Stimulated activated memory B cell treated with anti-CD40 and anti-IgM and Interleukin-4, amounts not matched to agents 10 μg/mL and 1 μg/mL and 100 μg/mL, for 72 hours (primary cell): ENCODE data around the gene RAB10.
"Not testable (repeated sequence)": the region's sequence is repeated elsewhere in the genome, so short reads cannot be mapped to it uniquely, and the experiment has no call there.

Source experiments
- ATAC-seq: fragments of 150-1000 bp; cut with Tn5 transposase; 2 replicates; pipeline ENCODE4 v1.10.0; 2021
- H3K27ac Mint-ChIP-seq: one replicate; pipeline ENCODE4 v1.8.0; 2022; ENCODE audit warnings: mild to moderate bottlenecking, mixed read lengths
- H3K27me3 Mint-ChIP-seq: one replicate; pipeline ENCODE4 v1.8.0; 2022; ENCODE audit warnings: mixed read lengths
- H3K36me3 Mint-ChIP-seq: one replicate; pipeline ENCODE4 v1.8.0; 2022; ENCODE audit warnings: mixed read lengths
- H3K4me1 Mint-ChIP-seq: one replicate; pipeline ENCODE4 v1.8.0; 2022; ENCODE audit warnings: mixed read lengths
- H3K4me3 Mint-ChIP-seq: one replicate; pipeline ENCODE4 v1.8.0; 2022; ENCODE audit warnings: mild to moderate bottlenecking, moderate library complexity, mixed read lengths
- H3K9me3 Mint-ChIP-seq: one replicate; pipeline ENCODE4 v1.8.0; 2022; ENCODE audit warnings: mixed read lengths

Gene RAB10

DNA sequence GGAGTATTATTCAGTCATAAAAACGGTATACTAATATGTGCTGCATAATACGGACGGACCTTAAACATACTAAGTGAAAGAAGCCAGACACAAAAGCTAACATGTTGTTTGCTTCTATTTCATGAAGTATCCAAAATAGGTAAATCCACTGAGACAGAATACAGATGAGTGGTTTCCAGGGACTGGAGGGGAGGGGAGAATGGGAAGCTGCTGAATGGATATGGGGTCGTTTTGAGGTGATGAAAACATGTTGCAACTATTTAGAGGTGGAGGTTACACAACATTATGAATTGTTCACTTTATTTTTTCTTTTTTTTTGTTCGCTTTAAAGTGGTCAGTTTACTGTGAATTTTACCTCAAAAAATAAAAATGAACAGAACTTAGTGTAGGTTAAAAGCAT, 52.9 kb downstream of the RAB10 start:
- Mint-ChIP-seq H3K36me3 (peaks cover 36% of the 10 kb centered on the region), H3K4me3 (no peak overlapping the region), H3K27ac (peak overlapping the region; percentile 46), H3K9me3 (no peaks in the 10 kb centered on the region), H3K27me3 (no peaks in the 10 kb centered on the region), H3K4me1 (peaks cover 64% of the 10 kb centered on the region)
- no peak for ATAC-seq

- ATAC-seq, result no peak
- Mint-ChIP-seq H3K27me3 (no peaks in the 10 kb centered on the region), H3K9me3 (no peaks in the 10 kb centered on the region), H3K4me3 (no peak overlapping the region), H3K27ac (no peak overlapping the region), H3K36me3 (peaks cover 44% of the 10 kb centered on the region), H3K4me1 (peaks cover 68% of the 10 kb centered on the region)
These were observed 54.3 kb downstream of the RAB10 start for GRCh38 chr2:26088038-26088643.

DNA sequence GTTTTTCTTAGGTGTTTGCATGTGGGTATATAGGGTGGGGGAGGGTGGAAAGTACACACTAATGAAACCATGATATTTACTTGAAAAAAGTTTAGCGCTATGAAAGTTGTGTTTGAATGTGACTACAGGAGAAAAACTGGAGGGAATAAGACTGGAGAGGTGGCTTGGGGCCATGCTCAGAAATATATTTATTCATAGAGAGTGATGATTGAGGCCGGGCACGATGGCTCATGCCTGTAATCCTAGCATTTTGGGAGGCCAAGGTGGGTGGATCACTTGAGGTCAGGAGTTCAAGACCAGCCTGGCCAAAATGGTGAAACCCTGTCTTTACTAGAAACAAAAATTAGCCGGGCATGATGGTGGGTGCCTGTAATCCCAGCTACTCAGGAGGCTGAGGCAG, 55.0 kb downstream of the RAB10 start:
- not testable (repeated sequence) for H3K9me3 Mint-ChIP-seq, H3K4me3 Mint-ChIP-seq, H3K27me3 Mint-ChIP-seq, ATAC-seq, H3K27ac Mint-ChIP-seq
- H3K36me3 Mint-ChIP-seq, result peaks cover 45% of the 10 kb centered on the region
- peaks cover 67% of the 10 kb centered on the region for H3K4me1 Mint-ChIP-seq

- no peaks in the 10 kb centered on the region for H3K27me3 Mint-ChIP-seq
- peaks cover 63% of the 10 kb centered on the region for H3K4me1 Mint-ChIP-seq
- no peak overlapping the region for H3K27ac Mint-ChIP-seq
- H3K4me3 Mint-ChIP-seq, result no peak overlapping the region
- ATAC-seq, result no peak
- H3K36me3 Mint-ChIP-seq, result peaks cover 44% of the 10 kb centered on the region
- H3K9me3 Mint-ChIP-seq, result no peaks in the 10 kb centered on the region
These were observed 55.5 kb downstream of the RAB10 start for GRCh38 chr2:26089337-26089736.

GRCh38 chr2:26095758-26096157, 61.9 kb downstream of the RAB10 start:
- peaks cover 42% of the 10 kb centered on the region for H3K36me3 Mint-ChIP-seq

GRCh38 chr2:26099933-26100332, 66.0 kb downstream of the RAB10 start:
- no peak for ATAC-seq
- no peaks in the 10 kb centered on the region for H3K27me3 Mint-ChIP-seq
- peaks cover 7% of the 10 kb centered on the region for H3K9me3 Mint-ChIP-seq
- H3K4me1 Mint-ChIP-seq, result peaks cover 40% of the 10 kb centered on the region
- no peak overlapping the region for H3K4me3 Mint-ChIP-seq
- H3K27ac Mint-ChIP-seq, result no peak overlapping the region
- H3K36me3 Mint-ChIP-seq, result peaks cover 51% of the 10 kb centered on the region

More at GRCh38 chr2:26095758-26096157, 61.9 kb downstream of the RAB10 start:
- H3K4me3 Mint-ChIP-seq, result no peak overlapping the region
- H3K9me3 Mint-ChIP-seq, result no peaks in the 10 kb centered on the region
- H3K27ac Mint-ChIP-seq, result no peak overlapping the region
- peaks cover 41% of the 10 kb centered on the region for H3K4me1 Mint-ChIP-seq
- no peak for ATAC-seq
- H3K27me3 Mint-ChIP-seq, result no peaks in the 10 kb centered on the region

- Mint-ChIP-seq H3K27ac (no peak overlapping the region), H3K4me3 (no peak overlapping the region), H3K27me3 (no peaks in the 10 kb centered on the region), H3K4me1 (peaks cover 40% of the 10 kb centered on the region), H3K36me3 (peaks cover 56% of the 10 kb centered on the region), H3K9me3 (peaks cover 7% of the 10 kb centered on the region)
- ATAC-seq, result no peak
These were observed 66.5 kb downstream of the RAB10 start for GRCh38 chr2:26100384-26100783.

GRCh38 chr2:26103752-26104151, 69.9 kb downstream of the RAB10 start:
- ATAC-seq, result no peak
- Mint-ChIP-seq H3K27ac (no peak overlapping the region), H3K9me3 (peaks cover 7% of the 10 kb centered on the region), H3K36me3 (peaks cover 56% of the 10 kb centered on the region), H3K4me3 (no peak overlapping the region), H3K27me3 (no peaks in the 10 kb centered on the region), H3K4me1 (peaks cover 26% of the 10 kb centered on the region)

- H3K27me3 Mint-ChIP-seq, ATAC-seq, H3K27ac Mint-ChIP-seq, H3K4me3 Mint-ChIP-seq, H3K9me3 Mint-ChIP-seq: not testable (repeated sequence)
- Mint-ChIP-seq H3K4me1 (peaks cover 17% of the 10 kb centered on the region), H3K36me3 (peaks cover 38% of the 10 kb centered on the region)
These were observed 74.8 kb downstream of the RAB10 start for GRCh38 chr2:26108701-26109100.

GRCh38 chr2:26112201-26112600, 78.3 kb downstream of the RAB10 start:
- Mint-ChIP-seq H3K36me3 (peaks cover 40% of the 10 kb centered on the region), H3K4me1 (peaks cover 17% of the 10 kb centered on the region), H3K4me3 (no peak overlapping the region), H3K27ac (no peak overlapping the region), H3K27me3 (no peaks in the 10 kb centered on the region), H3K9me3 (no peaks in the 10 kb centered on the region)
- ATAC-seq, result no peak

GRCh38 chr2:26114151-26114550, 80.3 kb downstream of the RAB10 start:
- H3K27me3 Mint-ChIP-seq, result no peaks in the 10 kb centered on the region

DNA sequence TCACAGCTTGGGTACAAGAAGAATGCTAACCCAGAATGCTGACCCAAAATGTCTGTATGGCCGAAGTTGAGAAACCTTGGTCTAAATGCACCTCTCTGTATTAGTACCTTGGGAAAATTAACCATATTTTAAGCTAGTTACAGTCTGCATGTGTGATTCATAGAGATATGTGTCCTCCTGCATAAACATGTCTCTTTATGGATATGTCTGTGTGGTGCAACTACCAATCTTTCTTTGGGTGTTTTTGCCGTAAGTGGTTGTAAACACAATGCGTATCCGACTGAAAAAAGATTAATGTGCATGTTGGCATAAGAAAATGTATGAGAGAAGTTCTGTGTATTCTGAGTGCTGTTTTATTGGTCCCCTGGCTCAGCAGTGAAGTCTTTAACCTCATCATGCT, 84.8 kb downstream of the RAB10 start:
- H3K27me3 Mint-ChIP-seq, result no peaks in the 10 kb centered on the region

More at GRCh38 chr2:26114151-26114550, 80.3 kb downstream of the RAB10 start:
- peaks cover 12% of the 10 kb centered on the region for H3K4me1 Mint-ChIP-seq
- H3K27ac Mint-ChIP-seq, result no peak overlapping the region
- H3K9me3 Mint-ChIP-seq, result no peaks in the 10 kb centered on the region
- no peak overlapping the region for H3K4me3 Mint-ChIP-seq
- ATAC-seq, result no peak
- peaks cover 40% of the 10 kb centered on the region for H3K36me3 Mint-ChIP-seq

GRCh38 chr2:26119521-26119920, 85.6 kb downstream of the RAB10 start:
- H3K4me3 Mint-ChIP-seq, result no peak overlapping the region
- H3K9me3 Mint-ChIP-seq, result no peaks in the 10 kb centered on the region
- ATAC-seq, result no peak
- H3K27me3 Mint-ChIP-seq, result no peaks in the 10 kb centered on the region
- no peaks in the 10 kb centered on the region for H3K4me1 Mint-ChIP-seq
- H3K27ac Mint-ChIP-seq, result no peak overlapping the region
- peaks cover 13% of the 10 kb centered on the region for H3K36me3 Mint-ChIP-seq

More for the DNA sequence above, 84.8 kb downstream of the RAB10 start:
- Mint-ChIP-seq H3K9me3 (no peaks in the 10 kb centered on the region), H3K36me3 (peaks cover 19% of the 10 kb centered on the region), H3K4me3 (no peak overlapping the region), H3K27ac (no peak overlapping the region), H3K4me1 (peaks cover 7% of the 10 kb centered on the region)
- no peak for ATAC-seq

DNA sequence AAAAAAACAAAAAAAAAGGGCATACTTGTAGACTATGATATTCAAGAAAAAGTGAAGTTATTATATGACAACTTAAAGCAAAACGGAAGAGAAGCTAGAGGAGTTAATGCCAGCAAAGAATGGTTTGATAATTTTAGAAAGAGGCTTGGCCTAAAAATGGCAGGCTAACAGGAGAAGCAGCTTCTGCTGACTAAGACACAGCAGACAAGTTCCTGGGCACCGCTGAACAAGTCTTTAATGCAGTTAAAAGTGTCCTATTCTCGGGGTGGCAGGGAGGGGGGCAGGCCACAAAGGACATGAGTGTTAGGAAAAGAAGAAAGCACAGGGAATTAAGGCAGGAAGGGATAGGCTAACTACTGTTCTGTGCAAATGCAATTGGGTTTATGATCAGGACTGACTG, 88.7 kb downstream of the RAB10 start:
- Mint-ChIP-seq H3K27ac (peak overlapping the region; percentile 6), H3K9me3 (no peaks in the 10 kb centered on the region), H3K27me3 (no peaks in the 10 kb centered on the region), H3K36me3 (peaks cover 5% of the 10 kb centered on the region), H3K4me1 (no peaks in the 10 kb centered on the region), H3K4me3 (no peak overlapping the region)
- ATAC-seq, result no peak

DNA sequence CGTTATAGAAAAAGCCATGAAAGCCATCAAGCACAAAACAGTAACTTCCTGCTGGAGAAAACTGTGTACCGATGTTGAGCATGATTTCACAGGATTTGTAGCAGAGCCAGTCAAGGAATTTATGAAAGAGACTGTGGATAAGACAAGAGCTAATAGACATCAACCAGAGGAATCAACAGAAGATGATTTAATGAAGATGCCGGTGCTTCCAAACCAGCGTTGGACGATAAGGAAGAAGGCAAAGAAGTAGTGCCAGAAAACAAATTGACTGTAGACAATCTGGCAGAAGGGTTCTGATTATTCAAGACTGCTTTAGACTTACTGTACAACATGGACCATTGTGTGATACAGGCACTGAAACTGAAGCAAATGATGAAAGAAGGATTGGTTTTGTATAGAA, 89.5 kb downstream of the RAB10 start:
- Mint-ChIP-seq H3K27ac (no peak overlapping the region), H3K9me3 (no peaks in the 10 kb centered on the region), H3K36me3 (peaks cover 5% of the 10 kb centered on the region), H3K27me3 (no peaks in the 10 kb centered on the region), H3K4me1 (no peaks in the 10 kb centered on the region), H3K4me3 (no peak overlapping the region)
- ATAC-seq, result no peak

DNA sequence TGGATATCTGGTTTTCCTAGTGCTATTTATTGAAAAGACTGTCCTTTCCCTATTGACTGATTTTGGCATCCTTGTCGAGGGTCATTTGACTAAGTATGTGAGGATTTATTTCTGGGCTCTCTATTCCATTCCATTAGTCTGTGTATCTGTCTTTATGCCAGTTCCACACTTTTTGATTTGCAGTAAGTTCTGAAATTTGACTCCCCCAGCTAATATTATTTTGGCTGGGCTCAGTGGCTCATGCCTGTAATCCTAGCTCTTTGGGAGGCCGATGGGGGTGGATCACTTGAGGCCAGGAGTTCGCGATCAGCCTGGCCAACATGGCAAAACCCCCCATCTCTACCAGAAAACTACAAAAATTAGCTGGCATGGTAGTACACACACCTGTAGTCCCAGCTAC, 92.2 kb downstream of the RAB10 start:
- no peaks in the 10 kb centered on the region for H3K27me3 Mint-ChIP-seq
- no peaks in the 10 kb centered on the region for H3K4me1 Mint-ChIP-seq
- H3K9me3 Mint-ChIP-seq, result no peaks in the 10 kb centered on the region
- H3K4me3 Mint-ChIP-seq, result no peak overlapping the region
- peaks cover 20% of the 10 kb centered on the region for H3K36me3 Mint-ChIP-seq
- ATAC-seq, result no peak
- no peak overlapping the region for H3K27ac Mint-ChIP-seq
